HEK293T (cell line): ENCODE data around the gene COL10A1.

ENCODE experiments used
- CTCF ChIA-PET: fragments of 350-600 bp; formaldehyde crosslinking; extraction: SDS; loops from one replicate; lab custom pipeline; 2021; ENCODE audit warnings: antibody characterized with exemption, inconsistent platforms; lab: Yijun Ruan, JAX
- POLR2A ChIA-PET: fragments of 350-600 bp; formaldehyde crosslinking; extraction: SDS; loops from one replicate; lab custom pipeline; 2020; ENCODE audit warnings: antibody characterized with exemption, inconsistent platforms; lab: Yijun Ruan, JAX
- DNase-seq: peaks from one replicate; pipeline ENCODE4 v3.0.0; 2012; ENCODE audit warnings: mixed read lengths; ENCODE audit errors: extremely low spot score
- ARNT ChIP-seq: fragments of 450-650 bp; IDR thresholded peaks from 2 replicates; pipeline ENCODE4 v1.6.1; 2017; ENCODE audit warnings: mild to moderate bottlenecking
- CTBP1 ChIP-seq: fragments of 450-650 bp; IDR thresholded peaks from 2 replicates; pipeline ENCODE4 v1.6.1; 2016; ENCODE audit warnings: borderline replicate concordance
- ELF4 ChIP-seq: fragments of 450-650 bp; IDR thresholded peaks from 2 replicates; pipeline ENCODE4 v1.6.1; 2017; ENCODE audit warnings: antibody characterized with exemption
- FOXK2 ChIP-seq: fragments of 450-650 bp; IDR thresholded peaks from 2 replicates; pipeline ENCODE4 v1.6.1; 2016; ENCODE audit warnings: mild to moderate bottlenecking
- HDGF ChIP-seq: fragments of 450-650 bp; IDR thresholded peaks from 2 replicates; pipeline ENCODE4 v1.6.1; 2017; ENCODE audit warnings: antibody characterized with exemption, borderline replicate concordance
- L3MBTL2 ChIP-seq: fragments of 450-650 bp; conservative IDR thresholded peaks from 2 replicates; pipeline ENCODE4 v1.6.1; 2016; ENCODE audit warnings: mild to moderate bottlenecking
- NFRKB ChIP-seq: fragments of 450-650 bp; IDR thresholded peaks from 2 replicates; pipeline ENCODE4 v1.6.1; 2016; ENCODE audit warnings: mild to moderate bottlenecking, moderate library complexity
- SP1 ChIP-seq: fragments of 450-650 bp; IDR thresholded peaks from 2 replicates; pipeline ENCODE4 v1.6.1; 2017
- SUZ12 ChIP-seq: fragments of 450-650 bp; IDR thresholded peaks from 2 replicates; pipeline ENCODE4 v1.6.1; 2016; ENCODE audit warnings: mild to moderate bottlenecking
- TARDBP ChIP-seq: fragments of 450-650 bp; IDR thresholded peaks from 2 replicates; pipeline ENCODE4 v1.6.1; 2016
- ZNF384 ChIP-seq: fragments of 450-650 bp; IDR thresholded peaks from 2 replicates; pipeline ENCODE4 v1.6.1; 2016
- TF ChIP-seq, protein P1 (sequence below): fragments of 450-650 bp; IDR thresholded peaks from 2 replicates; pipeline ENCODE4 v1.6.1; 2016

COL10A1 gene

DNA sequence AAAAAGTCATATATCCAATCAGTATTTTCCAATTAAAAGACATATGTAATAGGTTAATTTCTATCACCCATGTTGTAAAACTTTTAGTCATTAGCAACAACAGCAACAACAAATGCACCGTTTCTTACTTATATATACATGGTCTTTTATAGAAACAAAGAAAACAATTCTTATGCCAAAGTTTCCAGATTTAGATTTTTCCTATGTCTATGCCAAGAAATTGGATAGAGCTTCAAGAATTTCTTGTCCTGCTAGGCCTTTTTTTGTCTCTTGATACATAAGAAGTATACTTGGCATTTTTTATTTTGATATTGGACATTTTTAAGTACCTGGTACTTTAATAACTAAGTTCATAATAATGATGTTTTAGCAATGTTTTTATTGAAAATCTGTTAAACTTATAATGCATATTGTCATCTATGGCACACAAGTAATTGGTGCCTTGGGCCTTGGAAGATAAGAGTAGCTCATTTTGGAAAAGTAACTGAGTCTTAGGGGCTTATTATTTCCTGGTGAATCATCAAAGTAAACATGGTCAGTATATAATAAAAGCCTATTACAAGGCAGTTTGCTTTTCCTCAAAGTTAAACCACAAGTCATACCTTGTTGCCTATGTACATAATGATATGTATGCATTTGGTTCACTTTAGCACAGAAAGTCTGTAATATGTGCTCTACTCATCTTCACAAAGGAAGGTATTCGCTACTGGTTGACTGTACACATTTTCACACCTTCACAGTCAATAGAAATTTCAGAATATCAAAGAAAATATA is 55.1 kb downstream of the COL10A1 start:
- no peak for TF ChIP-seq FOXK2
- TF ChIP-seq ELF4: no peak
- no peak for TF ChIP-seq L3MBTL2
- no peak for TF ChIP-seq SUZ12
- no peak for TF ChIP-seq CTBP1
- TF ChIP-seq TARDBP: no peak
- TF ChIP-seq HDGF: no peak
- no peak for TF ChIP-seq ZNF384
- no peak for TF ChIP-seq SP1
- no peak for TF ChIP-seq ARNT
- TF ChIP-seq, protein P1, sequence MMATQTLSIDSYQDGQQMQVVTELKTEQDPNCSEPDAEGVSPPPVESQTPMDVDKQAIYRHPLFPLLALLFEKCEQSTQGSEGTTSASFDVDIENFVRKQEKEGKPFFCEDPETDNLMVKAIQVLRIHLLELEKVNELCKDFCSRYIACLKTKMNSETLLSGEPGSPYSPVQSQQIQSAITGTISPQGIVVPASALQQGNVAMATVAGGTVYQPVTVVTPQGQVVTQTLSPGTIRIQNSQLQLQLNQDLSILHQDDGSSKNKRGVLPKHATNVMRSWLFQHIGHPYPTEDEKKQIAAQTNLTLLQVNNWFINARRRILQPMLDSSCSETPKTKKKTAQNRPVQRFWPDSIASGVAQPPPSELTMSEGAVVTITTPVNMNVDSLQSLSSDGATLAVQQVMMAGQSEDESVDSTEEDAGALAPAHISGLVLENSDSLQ: no peak
- ChIA-PET CTCF (no interaction called here), POLR2A (no interaction called here)
- DNase-seq: no peak

DNA sequence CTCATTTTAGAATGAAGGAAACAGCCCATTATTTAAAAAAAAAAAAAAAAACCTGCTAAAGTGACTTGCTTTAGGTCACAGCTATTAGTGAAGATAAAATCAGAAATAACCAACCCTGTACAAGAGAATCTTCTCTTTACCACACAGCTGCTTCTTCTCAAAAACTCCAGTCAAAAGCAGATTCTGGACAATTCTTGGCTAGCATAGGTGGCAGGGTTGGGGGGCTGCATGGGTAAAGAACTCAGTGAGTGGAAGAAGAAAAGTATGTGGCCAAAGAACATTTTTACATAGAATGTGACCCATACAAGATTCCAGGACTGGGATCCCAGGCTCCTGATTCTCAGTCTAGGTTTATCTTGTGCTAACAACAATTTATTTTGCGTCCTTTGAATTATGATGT is 55.8 kb downstream of the COL10A1 start:
- no peak for DNase-seq
- TF ChIP-seq NFRKB (no peak), SP1 (no peak)
- ChIA-PET CTCF (no interaction called here), POLR2A (interaction anchor here (0.8 kb wide), 1 partner anchor 31 kb away, joined by 4 read pairs; the partner anchor contains the start of gene NT5DC1)
